ENCODE results near the gene KIAA1755.

KIAA1755 gene

GRCh38 chr20:38209054-38209675 lies 51.4 kb downstream of the KIAA1755 start:
- DNase-seq (ENCODE audit: extremely low read depth in 1 of 2, low read depth in 1 of 2) = no peak

DNA sequence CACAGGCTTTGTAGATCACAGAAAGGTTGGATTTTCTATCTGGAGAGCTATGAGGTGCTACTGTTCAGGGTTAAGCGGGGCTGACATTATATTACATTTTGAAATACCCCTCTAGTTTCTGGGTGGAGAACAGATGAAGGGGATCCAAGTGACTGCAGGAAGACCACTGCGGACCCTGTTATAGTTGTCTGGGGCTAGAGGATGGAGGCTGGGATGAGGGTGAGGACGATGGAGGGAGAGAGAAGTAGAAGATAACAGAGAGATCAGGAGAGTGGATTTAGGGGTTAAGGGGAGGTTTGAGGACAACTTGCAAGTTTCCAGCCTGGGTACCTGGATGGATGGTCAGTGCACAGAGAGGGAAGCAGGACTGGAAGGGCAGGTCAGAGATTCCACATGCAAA lies 52.0 kb downstream of the KIAA1755 start:
- no peak for DNase-seq (ENCODE audit: extremely low read depth in 1 of 2, low read depth in 1 of 2)

- DNase-seq (ENCODE audit: extremely low read depth in 1 of 2, low read depth in 1 of 2) = no peak
These were observed 52.4 kb downstream of the KIAA1755 start for GRCh38 chr20:38208088-38208487.

GRCh38 chr20:38207621-38208020 lies 52.9 kb downstream of the KIAA1755 start:
- no peak for DNase-seq (ENCODE audit: extremely low read depth in 1 of 2, low read depth in 1 of 2)

- DNase-seq (ENCODE audit: extremely low read depth in 1 of 2, low read depth in 1 of 2) = no peak
These were observed 55.5 kb downstream of the KIAA1755 start for GRCh38 chr20:38205001-38205400.

- DNase-seq (ENCODE audit: extremely low read depth in 1 of 2, low read depth in 1 of 2) = no peak
These were observed 56.6 kb downstream of the KIAA1755 start for GRCh38 chr20:38203981-38204357.

DNA sequence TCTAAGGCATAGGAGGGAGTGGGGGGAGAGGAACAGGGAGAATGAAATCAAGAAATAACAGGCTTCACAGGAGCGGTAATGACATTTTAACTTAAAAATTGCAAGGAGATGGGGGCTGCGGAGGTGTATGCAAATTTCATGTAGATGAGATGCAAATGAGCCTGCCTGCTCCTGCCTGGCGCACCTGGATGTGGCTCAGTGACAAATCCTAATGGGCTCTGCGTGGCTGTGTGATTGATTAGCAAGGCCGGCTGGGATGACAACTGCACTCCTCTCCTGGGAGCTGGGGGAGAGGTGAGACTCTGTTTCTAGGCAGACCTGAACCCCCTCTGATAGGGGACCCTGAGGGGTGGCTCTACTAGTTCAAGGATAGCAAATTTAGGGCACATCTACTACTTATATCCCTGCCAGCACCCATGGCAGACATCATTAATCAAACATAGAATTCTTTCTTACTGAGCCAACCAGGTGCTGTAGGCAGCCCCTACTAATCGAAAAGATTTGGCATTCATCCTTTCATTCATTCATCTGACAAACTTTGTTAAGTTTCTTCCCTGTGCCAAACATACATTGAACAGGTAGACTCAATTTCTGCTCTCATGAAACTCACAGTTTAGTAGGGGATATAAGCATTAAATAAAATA lies 57.1 kb downstream of the KIAA1755 start:
- no peak for DNase-seq (ENCODE audit: extremely low read depth in 1 of 2, low read depth in 1 of 2)

DNA sequence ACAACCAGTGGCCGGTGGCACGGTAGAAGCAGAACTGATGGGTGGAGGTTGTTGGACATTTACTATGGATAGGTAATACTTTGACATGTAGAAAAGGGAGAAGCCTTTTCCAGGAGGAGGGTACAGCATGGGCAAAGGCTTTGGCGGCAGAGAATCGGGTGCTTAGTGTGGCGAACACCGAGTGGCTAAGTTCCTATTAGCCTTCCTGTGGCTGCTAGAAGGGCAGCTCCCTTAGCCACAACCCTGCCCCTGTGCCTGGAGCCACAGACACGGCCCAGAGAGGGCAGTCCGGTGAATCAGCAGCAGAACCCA lies 57.6 kb downstream of the KIAA1755 start:
- no peak for DNase-seq (ENCODE audit: extremely low read depth in 1 of 2, low read depth in 1 of 2)

DNA sequence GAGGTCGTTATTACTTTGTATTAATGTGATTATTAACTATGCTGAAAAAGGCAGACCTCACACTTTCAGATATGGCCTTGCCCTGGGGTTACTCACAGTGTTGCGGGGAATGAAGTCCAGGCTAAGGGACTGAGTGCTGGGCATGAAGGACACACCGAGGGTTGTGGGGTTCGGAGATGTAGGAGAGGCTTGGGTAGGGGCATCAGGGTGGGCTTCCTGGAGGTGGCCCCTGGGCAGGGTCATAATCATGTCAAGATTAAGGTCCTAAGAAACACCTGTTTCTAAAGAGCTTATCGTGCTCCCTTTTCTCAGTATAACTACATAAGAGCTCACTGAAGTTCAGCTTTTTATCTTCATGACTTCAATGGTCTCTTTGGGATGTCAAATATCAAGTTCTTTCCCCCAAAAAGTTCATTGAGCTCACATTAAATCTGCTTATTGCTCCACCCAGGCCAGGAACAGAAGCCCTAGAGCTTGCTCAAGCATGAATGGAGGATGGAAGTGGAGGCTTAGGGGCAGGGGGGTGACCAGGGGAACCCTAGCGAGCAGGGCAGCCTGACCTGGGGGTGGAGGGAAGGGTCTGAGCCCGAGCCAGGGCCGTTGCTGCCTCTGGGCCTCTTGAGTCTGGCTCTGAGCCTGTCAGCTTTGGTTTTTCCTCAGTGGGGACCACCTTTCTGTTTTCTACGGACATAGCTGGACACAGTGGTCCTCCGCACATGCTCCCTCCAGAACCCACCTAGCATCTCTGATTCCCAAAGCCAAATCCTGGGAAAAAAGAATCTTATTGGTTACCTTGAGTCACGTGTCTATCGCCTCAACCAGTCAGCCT lies 58.2 kb downstream of the KIAA1755 start:
- no peak for DNase-seq (ENCODE audit: extremely low read depth in 1 of 2, low read depth in 1 of 2)

DNA sequence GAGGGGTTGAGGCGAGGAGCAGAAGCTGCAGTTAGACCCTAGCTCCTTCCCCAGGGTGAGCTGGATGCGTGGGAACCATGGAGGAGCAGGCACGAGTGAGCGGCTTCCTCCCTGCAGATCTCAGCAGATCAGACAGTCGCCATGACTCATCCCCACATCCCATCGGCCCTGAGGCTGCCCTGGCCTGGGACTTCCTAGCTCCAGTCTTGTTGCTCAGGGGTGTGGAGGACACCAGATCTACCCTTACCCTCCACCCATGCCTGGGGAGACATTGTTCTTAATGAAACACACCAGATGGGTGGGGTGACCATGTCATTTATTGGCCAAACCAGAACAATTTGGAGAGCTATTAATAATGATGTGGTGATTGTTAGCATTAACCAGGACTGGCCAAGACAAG lies 59.2 kb downstream of the KIAA1755 start:
- no peak for DNase-seq (ENCODE audit: extremely low read depth in 1 of 2, low read depth in 1 of 2)

DNA sequence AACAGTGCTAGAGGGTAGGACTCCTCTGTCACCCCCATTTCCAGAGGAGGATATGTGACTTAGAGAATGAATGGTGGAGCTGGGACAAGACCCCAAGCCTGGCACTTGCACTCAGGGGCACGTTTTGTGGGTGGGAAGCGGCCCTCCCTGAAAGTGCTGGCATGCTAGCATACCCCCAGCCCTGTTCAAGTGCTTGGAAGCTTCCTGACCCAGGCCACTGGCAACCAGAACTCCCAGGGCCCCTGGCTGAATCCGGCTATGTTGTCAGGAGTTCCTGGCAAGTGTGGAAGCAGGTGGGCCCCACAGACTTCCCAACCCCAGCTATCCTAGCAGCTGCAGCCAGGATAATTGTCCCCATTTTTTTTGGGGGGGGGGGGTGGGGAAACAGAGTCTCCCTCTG lies 59.9 kb downstream of the KIAA1755 start:
- DNase-seq (ENCODE audit: extremely low read depth in 1 of 2, low read depth in 1 of 2) = no peak

GRCh38 chr20:38199501-38200390 lies 60.8 kb downstream of the KIAA1755 start:
- DNase-seq (ENCODE audit: extremely low read depth in 1 of 2, low read depth in 1 of 2) = no peak

GRCh38 chr20:38198238-38198861 lies 62.2 kb downstream of the KIAA1755 start:
- no peak for DNase-seq (ENCODE audit: extremely low read depth in 1 of 2, low read depth in 1 of 2)

GRCh38 chr20:38197619-38198018 lies 62.9 kb downstream of the KIAA1755 start:
- DNase-seq (ENCODE audit: extremely low read depth in 1 of 2, low read depth in 1 of 2) = no peak

DNA sequence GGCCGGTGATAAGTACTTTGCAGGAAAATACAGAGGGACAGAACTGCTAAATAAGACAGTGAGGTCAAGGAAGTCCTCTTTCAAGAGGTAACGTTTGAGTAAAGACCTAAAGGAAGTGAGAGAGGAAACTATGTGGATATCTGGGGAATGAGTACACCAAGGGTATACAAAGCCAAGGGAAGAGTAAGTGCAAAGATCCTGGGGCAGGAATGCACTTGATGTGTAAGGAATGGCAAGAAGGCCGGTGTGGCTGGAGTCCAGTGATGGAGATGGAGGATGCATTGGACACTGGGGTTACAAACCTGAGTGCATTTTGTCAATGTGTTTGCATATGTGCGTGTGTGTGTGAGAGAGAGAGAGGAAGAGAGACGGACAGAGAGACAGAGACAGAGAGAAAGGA lies 63.3 kb downstream of the KIAA1755 start:
- no peak for DNase-seq (ENCODE audit: extremely low read depth in 1 of 2, low read depth in 1 of 2)

DNA sequence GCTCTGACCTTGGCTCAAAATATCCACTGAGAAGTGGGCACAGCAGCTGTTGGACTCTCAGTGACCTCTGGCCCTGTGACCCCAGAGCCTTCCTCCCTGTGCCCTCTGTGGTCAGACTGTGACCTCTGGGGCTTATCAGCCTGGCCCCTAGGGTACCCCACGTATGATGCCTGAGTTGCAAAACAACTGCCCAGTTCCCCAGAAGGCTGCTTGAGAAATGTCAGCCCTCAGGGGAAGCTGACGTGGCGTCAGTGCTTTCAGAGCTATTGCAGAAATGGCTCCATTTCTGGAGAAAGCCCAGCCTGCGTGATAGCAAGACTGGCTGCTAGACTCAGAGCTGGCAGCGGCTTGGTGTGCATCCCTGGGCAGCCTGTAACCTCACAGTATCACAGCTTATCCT lies 63.9 kb downstream of the KIAA1755 start:
- no peak for DNase-seq (ENCODE audit: extremely low read depth in 1 of 2, low read depth in 1 of 2)

GRCh38 chr20:38196076-38196475 lies 64.5 kb downstream of the KIAA1755 start:
- DNase-seq (ENCODE audit: extremely low read depth in 1 of 2, low read depth in 1 of 2) = no peak

- no peak for DNase-seq (ENCODE audit: extremely low read depth in 1 of 2, low read depth in 1 of 2)
These were observed 65.0 kb downstream of the KIAA1755 start for GRCh38 chr20:38195521-38195920.

DNA sequence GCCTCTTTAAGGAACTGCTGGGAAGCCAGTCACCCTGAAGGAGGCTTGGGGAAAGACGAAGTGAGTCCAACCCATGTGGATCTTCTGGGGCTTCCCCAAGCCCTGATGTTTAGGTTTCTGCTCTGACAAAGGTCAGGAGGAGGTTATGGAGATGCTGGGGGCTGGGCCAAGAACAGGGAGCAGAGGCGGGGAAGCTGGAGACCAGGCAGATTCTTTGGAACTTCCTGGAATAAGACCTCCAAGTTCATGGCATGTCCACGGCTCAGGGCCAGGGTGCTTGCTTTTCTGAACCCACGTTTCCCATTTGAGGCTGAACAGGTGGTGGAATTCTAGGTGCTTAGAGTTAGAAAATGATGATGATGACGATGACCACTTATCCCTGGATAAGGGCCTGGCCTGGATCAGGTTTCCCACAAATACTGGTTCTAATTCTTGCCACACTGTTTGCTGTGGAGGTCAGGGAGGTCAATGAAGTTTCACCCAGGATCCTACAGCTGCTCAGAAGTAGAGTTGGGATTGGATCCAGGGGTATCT lies 65.5 kb downstream of the KIAA1755 start:
- no peak for DNase-seq (ENCODE audit: extremely low read depth in 1 of 2, low read depth in 1 of 2)

GRCh38 chr20:38193586-38194105 lies 66.9 kb downstream of the KIAA1755 start:
- no peak for DNase-seq (ENCODE audit: extremely low read depth in 1 of 2, low read depth in 1 of 2)

All from stimulated activated CD8-positive, alpha-beta memory T cell treated with anti-CD3 and anti-CD28 coated beads, Interleukin-7, amount 100 ng/mL, for 48 hours (primary cell).